Trophoblast cell (in vitro differentiated cells and primary cell): ENCODE data around the gene PDE4B.
"Not testable (repeated sequence)": the region's sequence is repeated elsewhere in the genome, so short reads cannot be mapped to it uniquely, and the experiment has no call there.

Source experiments
- DNase-seq, 2 donors: peaks; one replicate each; pipeline ENCODE4 v3.0.0-alpha.2; 2016
- H2AFZ ChIP-seq: 2 replicates; pipeline ENCODE4 v1.6.1; 2013; ENCODE audit warnings: low read length, moderate library complexity, mild to moderate bottlenecking; ENCODE audit not compliant: insufficient read depth, poor library complexity
- H2AK5ac ChIP-seq: 2 replicates; pipeline ENCODE4 v1.6.1; 2013; ENCODE audit warnings: mild to moderate bottlenecking, low read length
- H2BK120ac ChIP-seq: 2 replicates; pipeline ENCODE4 v1.6.1; 2013; ENCODE audit warnings: low read length, mild to moderate bottlenecking, moderate library complexity; ENCODE audit not compliant: insufficient read depth, poor library complexity
- H2BK12ac ChIP-seq: 2 replicates; pipeline ENCODE4 v1.6.1; 2013; ENCODE audit warnings: mild to moderate bottlenecking, low read length, moderate library complexity
- H2BK5ac ChIP-seq: 2 replicates; pipeline ENCODE4 v1.6.1; 2013; ENCODE audit warnings: low read length, low read depth, moderate library complexity, mild to moderate bottlenecking; ENCODE audit not compliant: poor library complexity
- H3K14ac ChIP-seq: 2 replicates; pipeline ENCODE4 v1.6.1; 2013; ENCODE audit warnings: mild to moderate bottlenecking, low read length
- H3K18ac ChIP-seq: 2 replicates; pipeline ENCODE4 v1.6.1; 2013; ENCODE audit warnings: mild to moderate bottlenecking, low read length
- H3K23ac ChIP-seq: 2 replicates; pipeline ENCODE4 v1.6.1; 2013; ENCODE audit warnings: low read length
- H3K27ac ChIP-seq: 2 replicates; pipeline ENCODE4 v1.5.1; 2013; ENCODE audit warnings: low read depth, mild to moderate bottlenecking, inconsistent platforms, low read length, moderate library complexity
- H3K27me3 ChIP-seq: 2 replicates; pipeline ENCODE4 v1.6.1; 2013; ENCODE audit warnings: inconsistent platforms, mild to moderate bottlenecking, low read length, moderate library complexity; ENCODE audit not compliant: insufficient read depth
- H3K36me3 ChIP-seq, 2 experiments: 1 replicate in 1 of 2; 2 replicates in 1 of 2; pipeline ENCODE4 v1.6.1; 2013; ENCODE audit warnings: low read length in 2 of 2, mild to moderate bottlenecking in 2 of 2, moderate library complexity in 1 of 2; ENCODE audit not compliant: insufficient read depth in 2 of 2, control insufficient read depth in 1 of 2
- H3K4ac ChIP-seq: 2 replicates; pipeline ENCODE4 v1.6.1; 2013; ENCODE audit warnings: low read depth, mild to moderate bottlenecking, low read length, moderate library complexity
- H3K4me1 ChIP-seq, 2 experiments: 1 replicate in 1 of 2; 2 replicates in 1 of 2; pipeline ENCODE4 v1.6.1; 2013; ENCODE audit warnings: low read length in 2 of 2, mild to moderate bottlenecking in 2 of 2, moderate library complexity in 1 of 2; ENCODE audit not compliant: insufficient read depth in 2 of 2, control insufficient read depth in 1 of 2
- H3K4me2 ChIP-seq: 2 replicates; pipeline ENCODE4 v1.6.1; 2013; ENCODE audit warnings: inconsistent platforms, mild to moderate bottlenecking, low read length, moderate library complexity
- H3K4me3 ChIP-seq: 2 replicates; pipeline ENCODE4 v1.5.1; 2013; ENCODE audit warnings: mild to moderate bottlenecking, low read depth, low read length, inconsistent platforms
- H3K79me1 ChIP-seq: one replicate; pipeline ENCODE4 v1.6.1; 2013; ENCODE audit warnings: low read length
- H3K79me2 ChIP-seq: 2 replicates; pipeline ENCODE4 v1.6.1; 2013; ENCODE audit warnings: low read length, mild to moderate bottlenecking; ENCODE audit not compliant: control insufficient read depth, insufficient read depth, poor library complexity
- H3K9ac ChIP-seq: 2 replicates; pipeline ENCODE4 v1.6.1; 2013; ENCODE audit warnings: mild to moderate bottlenecking, low read length
- H3K9me3 ChIP-seq: 2 replicates; pipeline ENCODE4 v1.6.1; 2013; ENCODE audit warnings: low read depth, mild to moderate bottlenecking, control low read depth, inconsistent platforms, low read length; ENCODE audit not compliant: insufficient read depth
- H4K12ac ChIP-seq: 2 replicates; pipeline ENCODE4 v1.6.1; 2013; ENCODE audit warnings: low read depth, mild to moderate bottlenecking, low read length, moderate library complexity
- H4K8ac ChIP-seq: 2 replicates; pipeline ENCODE4 v1.6.1; 2013; ENCODE audit warnings: low read depth, mild to moderate bottlenecking, low read length, moderate library complexity
- H4K91ac ChIP-seq: one replicate; pipeline ENCODE4 v1.6.1; 2013; ENCODE audit warnings: low read depth, mild to moderate bottlenecking, low read length, moderate library complexity
- WGBS: extraction: QIAGEN DNeasy Blood & Tissue Kit; methylation state at CpG from one replicate; pipeline ENCODE4 v1.1.7; 2013; ENCODE audit warnings: missing lambda C conversion rate; ENCODE audit not compliant: insufficient read length, insufficient coverage; ENCODE audit errors: extremely low coverage; 5-methylcytosine and 5-hydroxymethylcytosine counted together

Gene PDE4B

GRCh38 chr1:65845535-65846060 lies 52.9 kb downstream of the PDE4B start:
- no peak overlapping the region for H3K14ac ChIP-seq
- no peaks in the 10 kb centered on the region for H3K4me1 ChIP-seq
- no peak overlapping the region for H3K9ac ChIP-seq
- no peaks in the 10 kb centered on the region for H3K27me3 ChIP-seq
- no peak overlapping the region for H3K4me2 ChIP-seq
- no CpG with 5 or more reads among the region's 7 CpGs for WGBS
- H2AK5ac ChIP-seq = no peak overlapping the region
- H3K4me3 ChIP-seq = no peak overlapping the region
- no peak for DNase-seq
- H3K23ac ChIP-seq = peak overlapping the region; percentile 98
- H3K79me2 ChIP-seq = no peaks in the 10 kb centered on the region
- no peak overlapping the region for H4K8ac ChIP-seq
- H4K91ac ChIP-seq = no peak overlapping the region
- H2AFZ ChIP-seq = no peak overlapping the region
- no peak overlapping the region for H2BK5ac ChIP-seq
- H3K18ac ChIP-seq = no peak overlapping the region
- H4K12ac ChIP-seq = no peak overlapping the region
- H3K36me3 ChIP-seq = no peaks in the 10 kb centered on the region
- no peak overlapping the region for H2BK12ac ChIP-seq
- H3K79me1 ChIP-seq = no peaks in the 10 kb centered on the region
- H3K9me3 ChIP-seq = no peaks in the 10 kb centered on the region
- H2BK120ac ChIP-seq = no peak overlapping the region
- no peak overlapping the region for H3K4ac ChIP-seq
- H3K27ac ChIP-seq = no peak overlapping the region

DNA sequence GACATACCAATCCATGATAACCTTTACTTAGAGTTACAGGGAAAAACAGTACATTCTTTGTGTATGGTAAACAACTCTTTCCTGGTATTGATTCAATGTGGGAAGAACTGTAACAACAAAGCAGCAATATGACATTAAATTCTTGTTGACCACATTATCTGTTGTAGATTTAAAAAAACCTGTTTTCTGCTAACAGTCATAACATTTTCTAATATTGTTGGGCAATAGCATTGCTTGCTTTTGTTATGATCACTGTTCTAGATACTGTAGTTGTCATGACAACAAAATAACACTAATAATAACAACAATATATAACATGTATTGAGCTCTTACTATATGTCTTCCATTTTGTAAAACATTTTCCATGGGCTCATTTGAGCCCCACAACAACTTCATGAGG lies 54.2 kb downstream of the PDE4B start:
- no peak overlapping the region for H4K8ac ChIP-seq
- H3K27me3 ChIP-seq = no peaks in the 10 kb centered on the region
- H3K4me1 ChIP-seq = no peaks in the 10 kb centered on the region
- H3K18ac ChIP-seq = no peak overlapping the region
- no peak overlapping the region for H2BK120ac ChIP-seq
- H3K9me3 ChIP-seq = no peaks in the 10 kb centered on the region
- no peak overlapping the region for H3K14ac ChIP-seq
- H4K12ac ChIP-seq = no peak overlapping the region
- H3K27ac ChIP-seq = no peak overlapping the region
- H3K4me2 ChIP-seq = no peak overlapping the region
- H3K79me2 ChIP-seq = no peaks in the 10 kb centered on the region
- no peak overlapping the region for H3K4ac ChIP-seq
- DNase-seq = peak in 1 of 2 donors; percentile 59
- H2AFZ ChIP-seq = no peak overlapping the region
- H2BK5ac ChIP-seq = no peak overlapping the region
- no peak overlapping the region for H3K9ac ChIP-seq
- no peak overlapping the region for H4K91ac ChIP-seq
- no peaks in the 10 kb centered on the region for H3K36me3 ChIP-seq
- no peak overlapping the region for H3K4me3 ChIP-seq
- H2BK12ac ChIP-seq = no peak overlapping the region
- H3K23ac ChIP-seq = no peak overlapping the region
- H3K79me1 ChIP-seq = no peaks in the 10 kb centered on the region
- no peak overlapping the region for H2AK5ac ChIP-seq

- Histone ChIP-seq H2BK12ac (no peak overlapping the region), H3K4me1 (no peaks in the 10 kb centered on the region), H3K14ac (no peak overlapping the region), H3K18ac (no peak overlapping the region), H2AK5ac (no peak overlapping the region), H3K9ac (no peak overlapping the region), H3K4ac (no peak overlapping the region), H3K79me1 (no peaks in the 10 kb centered on the region), H3K79me2 (no peaks in the 10 kb centered on the region), H3K27me3 (no peaks in the 10 kb centered on the region), H3K36me3 (no peaks in the 10 kb centered on the region), H3K27ac (no peak overlapping the region), H4K12ac (no peak overlapping the region), H3K9me3 (no peaks in the 10 kb centered on the region), H2AFZ (no peak overlapping the region), H3K4me3 (no peak overlapping the region), H2BK5ac (no peak overlapping the region), H2BK120ac (no peak overlapping the region), H4K8ac (no peak overlapping the region), H4K91ac (no peak overlapping the region), H3K4me2 (no peak overlapping the region), H3K23ac (no peak overlapping the region)
- WGBS = no CpG with 5 or more reads among the region's 2 CpGs
- DNase-seq = no peak
These were observed 57.6 kb downstream of the PDE4B start for GRCh38 chr1:65850281-65850680.

DNA sequence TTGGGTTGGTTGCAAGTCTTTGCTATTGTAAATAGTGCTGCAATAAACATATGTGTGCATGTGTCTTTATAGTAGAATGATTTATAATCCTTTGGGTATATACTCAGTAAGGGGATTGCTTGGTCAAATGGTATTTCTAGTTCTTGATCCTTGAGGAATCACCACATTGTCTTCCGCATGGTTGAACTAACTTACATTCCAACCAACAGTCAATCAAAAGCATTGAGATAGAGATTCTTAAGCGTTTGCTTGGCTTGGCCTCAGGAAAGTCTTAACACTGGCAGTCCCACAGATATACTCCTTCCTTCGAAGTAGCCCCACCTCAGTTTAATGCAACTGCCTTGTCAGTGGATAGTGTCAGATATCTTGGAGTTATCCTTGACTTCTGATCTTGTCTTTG lies 63.9 kb downstream of the PDE4B start:
- not testable (repeated sequence) for H2AFZ ChIP-seq, H4K12ac ChIP-seq, H2BK12ac ChIP-seq, H3K4me1 ChIP-seq, H3K4me3 ChIP-seq, H3K9ac ChIP-seq, H4K91ac ChIP-seq, H3K23ac ChIP-seq, H3K9me3 ChIP-seq, H3K14ac ChIP-seq, H3K18ac ChIP-seq, H2BK5ac ChIP-seq, H4K8ac ChIP-seq, H2AK5ac ChIP-seq, H3K27ac ChIP-seq, H3K4ac ChIP-seq, H2BK120ac ChIP-seq, H3K27me3 ChIP-seq, H3K79me2 ChIP-seq, H3K4me2 ChIP-seq, H3K79me1 ChIP-seq, H3K36me3 ChIP-seq
- no CpG with 5 or more reads among the region's 3 CpGs for WGBS
- DNase-seq = peak in 1 of 2 donors; percentile 8
